ENCODE measurements around the gene ISG20. TPM values are rescaled to one million over a fixed set of nuclear protein-coding genes. Genes with fewer than 3 reads are reported as not detected.

The ISG20 gene
- total RNA-seq, 1 experiment from 2014 or later, result 6.4 TPM

DNA sequence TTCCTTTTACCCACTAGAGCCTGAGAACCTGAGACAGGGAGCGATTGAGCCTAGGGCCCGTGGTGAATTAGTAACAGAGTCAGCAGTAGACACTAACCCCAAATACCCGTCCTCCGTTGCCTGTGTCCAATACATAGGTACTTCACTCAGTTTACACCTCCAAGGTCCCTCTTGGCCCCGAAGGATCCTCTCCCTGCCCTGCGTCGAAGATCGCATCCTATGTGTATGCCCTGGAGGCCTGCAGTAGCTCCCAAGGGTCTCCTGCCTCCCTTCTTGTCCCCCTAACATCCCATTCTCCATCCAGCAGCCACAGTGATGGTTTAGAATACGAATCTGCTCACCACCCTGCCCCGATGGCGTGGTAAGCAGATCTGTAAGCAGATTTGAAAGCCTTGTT is 67.0 kb downstream of the ISG20 start:
- H3K27me3 Mint-ChIP-seq (ENCODE audit: insufficient read depth, unreplicated experiment), result peaks cover 29% of the 10 kb centered on the region
- no peaks in the 10 kb centered on the region for H3K9me3 ChIP-seq
- CTCF ChIA-PET, result no interaction called here
- H3K27me3 ChIP-seq (replicated peaks; ENCODE audit: control insufficient read depth, insufficient read depth, low read length), result no peaks in the 10 kb centered on the region; the same call in 1 of the 2 replicates
- DNase-seq, result no peak
- H3K9me3 Mint-ChIP-seq (ENCODE audit: unreplicated experiment), result no peaks in the 10 kb centered on the region
- no peaks in the 10 kb centered on the region for H3K36me3 Mint-ChIP-seq (ENCODE audit: insufficient read depth, unreplicated experiment)
- BruUV-seq (replicated peaks), result no TSS peak
- peak overlapping the region; percentile 58 for H3K4me3 Mint-ChIP-seq (ENCODE audit: unreplicated experiment)
- H3K27ac Mint-ChIP-seq (ENCODE audit: unreplicated experiment), result no peak overlapping the region
- no peaks in the 10 kb centered on the region for H3K4me1 ChIP-seq
- no peak for TF ChIP-seq CTCF (IDR thresholded peaks at IDR 0.05; ENCODE audit: insufficient read depth in 1 of 2, low read depth in 1 of 2, low read length in 1 of 2, severe bottlenecking in 1 of 2, unreplicated experiment in 1 of 2)
- no peaks in the 10 kb centered on the region for H3K36me3 ChIP-seq (ENCODE audit: control insufficient read depth, insufficient read depth, low read length)
- intact Hi-C loops (cut with micrococcal nuclease; ENCODE audit: unreplicated experiment), result no loop called here
- POLR2A ChIA-PET, result interaction anchor here (0.6 kb wide), 1 partner anchor 387 kb away, joined by 10 read pairs; no protein-coding TSS in a partner anchor
- no peaks in the 10 kb centered on the region for H3K4me1 Mint-ChIP-seq (ENCODE audit: low read depth, unreplicated experiment)
- no peak overlapping the region for H3K4me3 ChIP-seq (ENCODE audit: low read depth, low read length)

Small RNA genes within 50 kb of the gene (microRNA-seq; reads per million reads assigned to microRNA genes)
- gene MIR1179, result 0.74 reads per million
- not detected for gene MIR3529
- gene MIR7-2, result not detected

Other genes starting within 250 kb of the ISG20 start
- gene MRPL46, start 171.6 kb upstream of the ISG20 start, total RNA-seq (2022), result 44.5 and 46.5 TPM in 2 replicates
- gene MRPS11, start 171.3 kb upstream of the ISG20 start, total RNA-seq (2022), result 48.4 and 50.2 TPM in 2 replicates
- gene DET1, start 92.3 kb upstream of the ISG20 start, total RNA-seq (2022), result 2.0 and 3.7 TPM in 2 replicates
- gene AEN, start 17.7 kb upstream of the ISG20 start, total RNA-seq (2022), result 28.7 and 33.2 TPM in 2 replicates
- gene ACAN, start 164.4 kb downstream of the ISG20 start, total RNA-seq (2022), result not detected in 2 replicates